HG03175 (cell line): ENCODE measurements around the gene PTGDR.

Source experiments
- ATAC-seq: cut with Tn5 transposase; IDR thresholded peaks from one replicate; pipeline ENCODE4 v1.9.1; 2021; ENCODE audit warnings: mild to moderate bottlenecking, moderate library complexity; ENCODE audit not compliant: unreplicated experiment

Gene PTGDR

DNA sequence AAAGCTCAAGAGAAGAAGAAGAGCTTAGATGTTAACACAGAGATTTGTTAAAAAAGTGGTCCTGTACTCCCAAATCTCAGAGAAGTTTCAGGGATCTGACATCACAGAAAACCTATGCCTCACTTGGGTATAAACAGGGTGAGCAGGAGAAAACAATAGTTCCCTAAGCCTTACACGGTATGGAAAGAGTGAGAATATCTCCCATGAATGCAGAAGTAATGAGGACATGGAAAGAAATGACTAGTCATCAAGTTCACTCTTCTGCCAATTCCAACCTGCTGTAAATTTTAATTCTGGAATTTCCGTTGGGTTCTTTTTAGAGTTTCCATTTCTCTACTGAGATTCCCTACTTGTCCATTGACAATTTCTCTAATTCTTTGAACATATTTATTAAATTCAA is 40.4 kb downstream of the PTGDR start:
- no peak for ATAC-seq

- ATAC-seq, result no peak
These were observed 43.0 kb downstream of the PTGDR start for GRCh38 chr14:52310541-52310940.

GRCh38 chr14:52312931-52313355 is 45.4 kb downstream of the PTGDR start:
- no peak for ATAC-seq

GRCh38 chr14:52313462-52313861 is 46.0 kb downstream of the PTGDR start:
- no peak for ATAC-seq

GRCh38 chr14:52313903-52314594 is 46.6 kb downstream of the PTGDR start, which contains the start of gene PTGER2:
Gene PTGER2, plus strand, starts transcription at chr14:52314312. Its CDS starts 237 bp downstream, at chr14:52314549.
- ATAC-seq, result peak; percentile 38

DNA sequence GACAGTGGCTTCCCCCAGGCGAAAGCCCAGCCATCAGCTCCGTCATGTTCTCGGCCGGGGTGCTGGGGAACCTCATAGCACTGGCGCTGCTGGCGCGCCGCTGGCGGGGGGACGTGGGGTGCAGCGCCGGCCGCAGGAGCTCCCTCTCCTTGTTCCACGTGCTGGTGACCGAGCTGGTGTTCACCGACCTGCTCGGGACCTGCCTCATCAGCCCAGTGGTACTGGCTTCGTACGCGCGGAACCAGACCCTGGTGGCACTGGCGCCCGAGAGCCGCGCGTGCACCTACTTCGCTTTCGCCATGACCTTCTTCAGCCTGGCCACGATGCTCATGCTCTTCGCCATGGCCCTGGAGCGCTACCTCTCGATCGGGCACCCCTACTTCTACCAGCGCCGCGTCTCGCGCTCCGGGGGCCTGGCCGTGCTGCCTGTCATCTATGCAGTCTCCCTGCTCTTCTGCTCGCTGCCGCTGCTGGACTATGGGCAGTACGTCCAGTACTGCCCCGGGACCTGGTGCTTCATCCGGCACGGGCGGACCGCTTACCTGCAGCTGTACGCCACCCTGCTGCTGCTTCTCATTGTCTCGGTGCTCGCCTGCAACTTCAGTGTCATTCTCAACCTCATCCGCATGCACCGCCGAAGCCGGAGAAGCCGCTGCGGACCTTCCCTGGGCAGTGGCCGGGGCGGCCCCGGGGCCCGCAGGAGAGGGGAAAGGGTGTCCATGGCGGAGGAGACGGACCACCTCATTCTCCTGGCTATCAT is 47.3 kb downstream of the PTGDR start:
- peak; percentile 30 for ATAC-seq

- ATAC-seq, result no peak
These were observed 47.8 kb downstream of the PTGDR start for GRCh38 chr14:52315355-52315718.

DNA sequence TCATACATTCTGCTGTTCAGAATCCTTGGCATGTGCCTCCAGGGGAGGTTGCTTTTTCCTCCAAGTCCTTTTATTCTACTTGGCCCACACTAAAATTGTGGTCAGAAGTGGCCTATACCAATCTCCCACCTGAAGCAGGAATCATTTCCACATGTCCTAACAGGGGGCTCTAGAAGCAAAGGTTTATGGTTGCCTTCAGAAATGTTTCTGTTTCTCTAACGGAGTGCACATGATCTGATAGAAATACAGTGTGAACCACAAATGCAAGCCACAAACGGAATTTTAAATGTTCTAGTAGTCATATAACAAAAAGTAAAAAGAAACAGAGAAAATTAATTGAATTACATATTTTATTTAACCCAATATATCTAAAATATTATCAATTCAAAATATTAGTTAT is 50.6 kb downstream of the PTGDR start:
- ATAC-seq, result no peak

- ATAC-seq, result no peak
These were observed 51.5 kb downstream of the PTGDR start for GRCh38 chr14:52318826-52319645.

- ATAC-seq, result no peak
These were observed 52.4 kb downstream of the PTGDR start for GRCh38 chr14:52319919-52320318.

DNA sequence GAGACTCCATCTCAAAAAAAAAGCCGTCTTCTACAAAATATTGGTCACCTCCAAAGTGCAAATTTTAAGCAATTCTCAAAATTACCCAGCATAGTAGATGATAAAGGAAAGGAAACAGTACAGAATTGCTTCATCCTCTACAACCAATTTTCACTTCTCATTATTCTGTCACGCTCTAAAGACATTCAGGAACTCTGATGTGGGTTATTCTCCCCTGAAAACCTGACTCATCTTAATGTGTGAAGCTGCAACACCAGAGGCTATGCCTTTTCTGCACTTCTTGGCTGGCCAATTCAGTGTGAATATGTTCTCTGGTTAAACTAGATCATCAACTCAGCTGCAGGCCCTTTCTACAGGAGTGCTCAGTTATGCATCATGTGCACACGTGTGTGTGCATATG is 57.6 kb downstream of the PTGDR start:
- peak; percentile 96 for ATAC-seq

DNA sequence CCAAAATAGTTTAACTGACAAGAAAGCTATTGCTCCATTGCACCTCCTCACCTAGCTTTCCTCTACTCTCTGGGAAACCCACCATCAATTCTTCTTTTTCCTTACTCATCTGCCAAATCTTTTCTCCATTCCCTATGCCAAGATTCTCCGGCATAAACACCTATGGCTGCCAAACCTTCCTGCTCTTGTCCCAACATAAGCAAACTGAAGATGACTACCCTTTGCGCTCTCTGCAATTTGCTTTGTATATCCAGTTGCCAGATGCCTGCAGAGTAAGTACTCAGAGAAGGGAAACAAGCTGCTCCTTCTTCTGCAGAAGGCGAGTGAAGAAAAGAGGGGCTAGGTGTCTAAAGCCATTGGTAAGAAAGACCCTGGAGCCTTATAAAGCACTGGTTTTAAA is 58.1 kb downstream of the PTGDR start:
- no peak for ATAC-seq
